HepG2 (cell line): ENCODE results near the gene ZNF575. TPM values are rescaled to one million over a fixed set of nuclear protein-coding genes. Genes with fewer than 3 reads are reported as not detected.
A peak's percentile ranks its signal among the peaks of the same experiment; 100 is the strongest.

Source experiments
- IKZF5 ChIP-seq: IDR thresholded peaks from 2 replicates; pipeline ENCODE4 v1.6.1; 2018; ENCODE audit warnings: missing genetic modification reagents, mild to moderate bottlenecking, missing compliant biosample characterization
- MAFG ChIP-seq: sonication (generic); formaldehyde crosslinking; IDR thresholded peaks from 2 replicates; pipeline ENCODE4 v1.5.1; 2020; ENCODE audit warnings: mild to moderate bottlenecking, missing genetic modification reagents
- MAFK ChIP-seq, 2 experiments: IDR thresholded peaks in 1 of 2; conservative IDR thresholded peaks in 1 of 2; 2 replicates each; pipeline ENCODE4 v1.6.1; 2011; ENCODE audit warnings: improper control_type of control experiment in 2 of 2, low read length in 2 of 2
- PAF1 ChIP-seq: IDR thresholded peaks from 2 replicates; pipeline ENCODE4 v1.6.1; 2016; ENCODE audit warnings: missing genetic modification reagents, missing compliant biosample characterization
- PITX1 ChIP-seq: sonication (generic); formaldehyde crosslinking; IDR thresholded peaks from 2 replicates; pipeline ENCODE4 v1.5.1; 2020; ENCODE audit warnings: mild to moderate bottlenecking, missing genetic modification reagents
- REL ChIP-seq: sonication (generic); formaldehyde crosslinking; conservative IDR thresholded peaks from 2 replicates; pipeline ENCODE4 v1.8.0; 2022; ENCODE audit warnings: mild to moderate bottlenecking, missing genetic modification reagents, moderate library complexity
- STAT6 ChIP-seq: sonication (generic); formaldehyde crosslinking; IDR thresholded peaks from 2 replicates; pipeline ENCODE4 v1.4.0; 2020; ENCODE audit warnings: missing genetic modification reagents, mild to moderate bottlenecking, borderline replicate concordance
- YEATS4 ChIP-seq: sonication (generic); formaldehyde crosslinking; IDR thresholded peaks from 2 replicates; pipeline ENCODE4 v1.4.0; 2020; ENCODE audit warnings: missing genetic modification reagents, borderline replicate concordance
- ZBTB40 ChIP-seq, 2 experiments: fragments of 450-650 bp in 1 of 2; sonication (generic) in 1 of 2; formaldehyde crosslinking in 1 of 2; IDR thresholded peaks; 2 replicates each; pipeline versions ENCODE4 v1.6.1 to v1.8.0; 2016 to 2022; ENCODE audit warnings: antibody characterized with exemption in 1 of 2, mild to moderate bottlenecking in 1 of 2, missing genetic modification reagents in 1 of 2
- ZNF292 ChIP-seq: sonication (generic); formaldehyde crosslinking; IDR thresholded peaks from 2 replicates; pipeline ENCODE4 v1.8.1; 2022; ENCODE audit warnings: mild to moderate bottlenecking, low read depth, missing genetic modification reagents, borderline replicate concordance
- ZNF761 ChIP-seq: sonication (generic); formaldehyde crosslinking; conservative IDR thresholded peaks from 2 replicates; pipeline ENCODE4 v1.4.0; 2020; ENCODE audit warnings: mild to moderate bottlenecking, missing genetic modification reagents
- ZNF766 ChIP-seq: sonication (generic); formaldehyde crosslinking; IDR thresholded peaks from 2 replicates; pipeline ENCODE4 v1.5.0; 2020; ENCODE audit warnings: missing genetic modification reagents, borderline replicate concordance
- ZNF781 ChIP-seq: sonication (generic); formaldehyde crosslinking; IDR thresholded peaks from 2 replicates; pipeline ENCODE4 v1.5.1; 2020; ENCODE audit warnings: borderline replicate concordance, mild to moderate bottlenecking, missing genetic modification reagents; ENCODE audit errors: not compliant biosample characterization
- ZNF841 ChIP-seq: sonication (generic); formaldehyde crosslinking; IDR thresholded peaks from 2 replicates; pipeline ENCODE4 v1.8.1; 2023; ENCODE audit warnings: missing genetic modification reagents, borderline replicate concordance
- polyA plus RNA-seq, 8 experiments: library from polyadenylated mRNA; depleted of rRNA in 3 of 8; stranded (reverse) in 7 of 8; unstranded in 1 of 8; fragments of >200 nt; fragmentation: Illumina TruSeq in 4 of 8; extraction: Trizol in 4 of 8; gene quantifications; 2 replicates each; pipeline versions ENCODE4 v1.2.1 to v1.2.3, GENCODE V29; 2011 to 2016; ENCODE audit warnings: low read depth in 4 of 8, missing spikeins in 1 of 8, mixed read lengths in 1 of 8; ENCODE audit not compliant: insufficient read depth in 1 of 8
- total RNA-seq, 5 experiments: library from RNA; depleted of rRNA; stranded (reverse); fragments of >200 nt; fragmentation: Illumina TruSeq; extraction: Trizol; gene quantifications; 2 replicates each; pipeline ENCODE4 v1.2.3, GENCODE V29; 2016; ENCODE audit warnings: low read depth in 1 of 5

ZNF575 gene
- total and polyA plus RNA-seq, 2 of the 13 experiments (the other 11 are each of a cell fraction or from before 2014, with no cell fraction given) = 0.17 to 0.27 TPM

GRCh38 chr19:43525836-43526771 lies 6.9 kb upstream of the ZNF575 start (continued):
- no peak for TF ChIP-seq ZBTB40 (IDR thresholded peaks at IDR 0.05)
- no peak for TF ChIP-seq ZBTB40 (CRISPR knock-in tag; IDR thresholded peaks at IDR 0.05)
- peak; percentile 8; the same call in 1 of the 2 replicates for TF ChIP-seq REL (CRISPR knock-in tag)
- TF ChIP-seq IKZF5 (CRISPR knock-in tag) = 0 out of 2 replicates have a peak, but pooled peaks have one; percentile 3
- TF ChIP-seq STAT6 = peak; percentile 40; the same call in 1 of the 2 replicates
- no peak for TF ChIP-seq ZNF781 (CRISPR knock-in tag)
- TF ChIP-seq MAFG (CRISPR knock-in tag) = no peak
- no peak for TF ChIP-seq ZNF841 (CRISPR knock-in tag)
- no peak for TF ChIP-seq MAFK (conservative IDR thresholded peaks at IDR 0.05 in 1 of 2, IDR thresholded peaks at IDR 0.05 in 1 of 2; ENCODE audit: low read length in 2 of 2)
- TF ChIP-seq YEATS4 (CRISPR knock-in tag) = no peak
- TF ChIP-seq ZNF292 (CRISPR knock-in tag) = no peak
- 0 out of 2 replicates have a peak, but pooled peaks have one; percentile 5 for TF ChIP-seq ZNF766 (CRISPR knock-in tag)
- TF ChIP-seq PITX1 (CRISPR knock-in tag) = 0 out of 2 replicates have a peak, but pooled peaks have one; percentile 4
- peak; percentile 24; the same call in 1 of the 2 replicates for TF ChIP-seq ZNF761
- TF ChIP-seq PAF1 (CRISPR knock-in tag) = no peak
